HG03097 (cell line): ENCODE measurements around the gene RRP9.

Experiments
- ATAC-seq: cut with Tn5 transposase; IDR thresholded peaks from one replicate; pipeline ENCODE4 v1.9.1; 2021; ENCODE audit not compliant: unreplicated experiment, low FRiP score

Gene RRP9

GRCh38 chr3:51971350-51971749, 29.6 kb upstream of the RRP9 start:
- ATAC-seq = no peak

- ATAC-seq = no peak
These were observed 29.0 kb upstream of the RRP9 start for GRCh38 chr3:51970606-51971300.

GRCh38 chr3:51969841-51970240, 28.1 kb upstream of the RRP9 start:
- no peak for ATAC-seq

GRCh38 chr3:51968883-51969678, 27.4 kb upstream of the RRP9 start:
- no peak for ATAC-seq

GRCh38 chr3:51968170-51968775, 26.6 kb upstream of the RRP9 start:
- no peak for ATAC-seq

- ATAC-seq = no peak
These were observed 25.9 kb upstream of the RRP9 start, which contains the start of gene PCBP4 for GRCh38 chr3:51967384-51968169. Gene PCBP4 (minus strand): TSS chr3:51967454. CDS start chr3:51961240, 6,214 bp downstream.

GRCh38 chr3:51966922-51967383, 25.2 kb upstream of the RRP9 start:
- ATAC-seq = no peak

GRCh38 chr3:51966486-51966885, 24.8 kb upstream of the RRP9 start:
- no peak for ATAC-seq

GRCh38 chr3:51966016-51966415, 24.3 kb upstream of the RRP9 start:
- ATAC-seq = no peak

GRCh38 chr3:51964521-51964920, 22.8 kb upstream of the RRP9 start:
- no peak for ATAC-seq

GRCh38 chr3:51963951-51964451, 22.3 kb upstream of the RRP9 start:
- no peak for ATAC-seq

- no peak for ATAC-seq
These were observed 21.3 kb upstream of the RRP9 start for GRCh38 chr3:51962854-51963530.

GRCh38 chr3:51961602-51962569, 20.2 kb upstream of the RRP9 start:
- ATAC-seq = no peak

GRCh38 chr3:51961011-51961410, 19.3 kb upstream of the RRP9 start:
- no peak for ATAC-seq

- no peak for ATAC-seq
These were observed 18.7 kb upstream of the RRP9 start for GRCh38 chr3:51960386-51960785.

- ATAC-seq = no peak
These were observed 17.9 kb upstream of the RRP9 start for GRCh38 chr3:51959651-51960050.

- ATAC-seq = no peak
These were observed 17.2 kb upstream of the RRP9 start for GRCh38 chr3:51958603-51959521.
